HG03108 (cell line): ENCODE measurements around the gene SKP1.
"Not testable (repeated sequence)": the region's sequence is repeated elsewhere in the genome, so short reads cannot be mapped to it uniquely, and the experiment has no call there.

Experiments used
- ATAC-seq: cut with Tn5 transposase; IDR thresholded peaks from one replicate; pipeline ENCODE4 v1.9.1; 2021; ENCODE audit warnings: moderate library complexity; ENCODE audit not compliant: unreplicated experiment

SKP1 gene

DNA sequence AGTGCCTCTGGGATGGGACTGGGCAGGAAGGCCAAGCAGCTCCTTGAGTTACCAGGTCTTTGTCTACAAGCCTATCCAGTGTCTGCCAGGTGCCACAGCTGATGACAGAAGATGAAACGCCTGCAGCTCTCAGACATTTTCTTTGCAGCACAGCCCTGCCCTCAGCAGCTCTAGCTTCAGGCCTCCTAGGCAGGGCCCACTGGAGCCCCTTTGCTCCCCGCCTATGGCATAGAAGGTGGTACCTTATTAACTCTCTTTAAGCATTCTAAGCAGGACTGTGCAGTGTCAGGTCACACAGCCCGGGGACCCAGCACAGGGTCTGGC lies 1.3 kb upstream of the SKP1 start:
- ATAC-seq, result no peak

DNA sequence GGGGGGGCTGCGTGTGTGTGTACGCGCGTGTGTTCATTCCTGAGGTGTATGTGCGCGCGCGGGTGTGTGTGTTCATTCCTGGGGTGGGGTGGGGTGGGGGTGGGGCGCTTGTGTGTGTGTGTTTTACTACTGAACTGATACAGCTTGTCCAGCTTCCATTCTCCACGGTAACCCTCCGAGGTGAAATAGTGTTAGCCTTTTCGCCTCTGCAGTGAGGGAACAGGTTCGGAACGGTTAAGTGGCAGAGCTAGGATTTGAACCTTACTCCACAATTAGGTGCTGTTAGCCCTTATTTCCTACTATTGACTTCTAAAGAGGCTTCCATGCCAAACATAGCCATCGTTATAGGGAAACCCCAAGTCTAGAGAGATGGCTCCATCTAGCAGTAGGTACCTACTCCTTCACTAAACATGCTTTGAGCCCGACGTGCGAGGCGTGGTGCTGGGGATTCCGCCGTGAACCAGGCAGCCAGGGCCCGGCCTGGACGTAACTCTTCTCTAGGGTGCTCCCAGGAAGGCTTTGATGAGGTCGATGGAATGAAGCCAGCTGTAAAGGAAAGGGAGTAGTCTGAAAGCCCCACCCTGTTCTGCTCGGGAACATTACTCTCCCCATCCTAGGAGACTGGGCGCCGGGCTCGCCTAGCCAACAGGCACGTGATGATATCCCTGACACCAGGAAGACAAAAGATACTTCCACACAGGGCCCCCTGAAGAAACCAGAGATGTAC lies 782 bp upstream of the SKP1 start:
- ATAC-seq, result no peak

DNA sequence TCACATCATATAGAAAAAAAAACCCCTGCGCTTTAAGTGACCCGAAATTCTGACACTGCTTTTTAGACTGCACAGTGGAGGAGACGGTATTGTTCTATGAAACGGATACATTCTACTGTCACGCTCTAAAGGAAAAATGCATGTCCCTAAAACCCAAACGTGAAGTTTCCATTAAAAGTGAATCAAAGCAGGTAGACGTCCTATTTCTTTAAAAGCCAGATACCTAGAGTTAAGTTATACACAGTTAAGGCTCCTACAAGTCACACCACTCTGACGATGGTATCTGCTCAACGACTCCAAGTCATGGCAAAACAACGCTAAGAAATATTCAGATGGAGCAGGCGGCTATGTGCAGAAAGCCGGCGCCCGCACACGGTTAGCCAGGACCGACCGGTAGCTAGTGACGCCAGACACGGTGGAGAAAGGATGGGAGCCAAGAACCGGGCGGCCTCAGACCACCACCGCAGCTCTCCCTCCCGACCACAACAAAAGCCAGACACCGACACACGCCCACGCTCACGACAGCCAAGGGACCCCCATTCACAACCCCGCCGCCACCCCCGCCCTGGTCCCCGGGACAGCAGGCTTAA lies 734 bp downstream of the SKP1 start:
- ATAC-seq, result peak; percentile 24

DNA sequence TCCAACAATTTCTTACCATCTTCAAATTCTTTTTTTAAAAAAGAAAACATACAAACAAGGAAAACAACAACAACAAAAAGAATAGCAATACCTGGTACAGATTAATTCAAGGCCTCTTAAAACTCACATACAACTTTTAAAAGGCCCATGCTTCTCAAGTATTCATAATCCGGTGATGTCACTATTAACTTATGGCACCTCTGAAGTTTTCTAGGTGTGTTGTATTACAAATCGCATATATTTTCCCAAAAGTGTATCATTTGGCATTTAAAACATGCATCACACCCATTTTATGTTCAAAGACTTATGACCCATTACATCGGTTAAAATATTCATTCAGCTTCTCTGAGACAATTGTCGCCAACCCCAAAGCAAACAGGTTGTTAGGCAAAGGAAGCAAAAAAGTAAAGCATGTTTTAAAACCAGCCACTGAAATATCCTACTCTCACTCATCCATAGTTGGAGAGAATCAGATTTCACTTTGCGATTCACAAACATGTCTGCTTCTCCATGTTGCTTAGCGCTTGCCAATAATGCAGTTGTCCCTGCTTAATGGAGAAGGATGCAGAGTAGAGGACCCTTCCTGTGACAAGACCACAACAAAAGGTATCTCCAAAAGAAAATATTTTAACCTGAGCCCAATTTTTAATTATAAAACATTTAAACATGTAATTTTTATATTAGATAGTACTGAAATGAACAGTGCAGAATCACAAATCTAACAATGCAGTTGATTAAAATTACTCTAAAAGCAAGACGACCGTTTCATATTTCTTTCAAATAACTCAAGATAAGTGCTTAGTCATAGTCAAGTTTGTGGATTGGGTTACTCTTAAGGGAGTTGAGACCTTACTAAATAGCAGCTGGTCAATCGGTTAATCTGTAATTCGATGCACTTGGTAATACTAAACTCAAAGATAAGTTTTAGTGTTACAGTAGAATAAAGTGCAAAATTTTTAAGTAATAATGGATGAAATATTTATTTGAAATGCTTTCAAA lies 1.6 kb downstream of the SKP1 start:
- ATAC-seq, result no peak

DNA sequence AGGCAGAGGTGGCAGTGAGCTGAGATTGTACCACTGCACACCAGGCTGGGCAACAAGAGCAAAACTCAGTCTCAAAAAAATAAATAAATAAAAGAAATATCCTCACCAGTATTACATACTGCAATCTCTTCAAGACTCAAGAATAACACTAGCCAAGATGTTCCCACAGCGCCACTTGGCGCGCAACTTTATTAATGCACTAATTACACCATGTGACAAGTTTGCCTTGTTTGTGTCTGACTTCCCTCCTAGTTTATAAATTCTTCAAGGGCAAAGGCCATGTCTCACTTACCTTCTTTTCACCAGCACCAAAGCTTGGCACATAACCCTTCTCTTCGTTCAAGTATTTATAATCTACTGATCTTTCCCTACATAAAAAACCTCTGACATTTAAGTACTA lies 4.8 kb downstream of the SKP1 start:
- ATAC-seq, result no peak

DNA sequence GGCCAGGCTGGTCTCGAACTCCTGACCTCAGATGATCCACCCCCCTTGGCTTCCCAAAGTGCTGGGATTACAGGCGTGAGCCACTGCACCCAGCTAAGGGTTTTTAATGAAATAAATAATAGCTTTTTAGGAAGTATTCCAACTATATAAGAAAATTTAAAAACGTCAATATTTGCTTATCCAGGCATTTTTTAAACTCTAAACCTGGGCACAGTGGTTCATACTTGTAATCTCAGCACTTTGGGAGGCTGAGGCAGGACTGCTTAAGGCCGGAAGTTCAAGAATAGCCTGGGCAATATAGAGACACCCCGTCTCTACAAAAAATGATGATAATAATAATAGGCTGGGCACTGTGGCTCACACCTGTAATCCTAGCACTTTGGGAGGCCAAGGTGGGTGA lies 14.2 kb downstream of the SKP1 start:
- ATAC-seq, result no peak

DNA sequence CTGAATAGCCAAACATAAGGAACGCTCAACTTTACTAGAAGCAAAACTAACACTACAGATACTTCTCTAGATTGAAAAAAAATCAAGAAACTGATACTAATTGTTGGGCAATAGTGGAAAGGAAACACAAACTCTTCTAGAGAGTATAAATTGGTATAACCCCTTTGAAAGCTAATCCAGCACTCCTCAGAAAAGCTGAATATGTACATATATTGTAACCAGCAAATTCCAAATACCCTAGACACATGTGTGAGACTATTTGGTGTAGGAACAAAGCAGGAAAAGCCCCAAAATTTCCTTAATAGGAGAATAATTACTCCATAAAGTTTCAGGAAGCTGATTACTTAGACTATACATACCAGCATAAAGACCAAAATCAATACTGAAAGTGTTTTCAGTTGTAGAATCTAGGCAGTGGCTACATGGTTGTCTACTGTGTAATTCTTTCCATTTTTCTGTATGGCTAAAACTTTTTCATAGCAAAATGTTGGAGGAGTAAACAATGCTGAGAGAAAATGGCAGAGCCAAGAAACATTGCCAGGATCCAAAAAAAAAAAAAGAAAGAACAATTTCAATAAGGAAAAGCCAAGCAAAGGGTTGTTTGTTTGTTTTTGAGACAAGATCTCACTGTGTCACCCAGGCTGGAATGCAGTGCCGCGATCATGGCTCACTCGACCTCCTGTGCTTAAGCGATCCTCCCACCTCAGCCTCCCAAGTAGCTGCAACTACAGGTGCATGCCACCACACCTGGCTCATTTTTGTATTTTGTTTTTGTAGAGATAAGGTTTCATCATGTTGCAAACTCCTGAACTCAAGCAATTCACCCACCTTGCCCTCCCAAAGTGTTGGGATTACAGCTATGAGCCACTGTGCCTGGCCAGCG lies 15.0 kb downstream of the SKP1 start:
- ATAC-seq, result no peak

DNA sequence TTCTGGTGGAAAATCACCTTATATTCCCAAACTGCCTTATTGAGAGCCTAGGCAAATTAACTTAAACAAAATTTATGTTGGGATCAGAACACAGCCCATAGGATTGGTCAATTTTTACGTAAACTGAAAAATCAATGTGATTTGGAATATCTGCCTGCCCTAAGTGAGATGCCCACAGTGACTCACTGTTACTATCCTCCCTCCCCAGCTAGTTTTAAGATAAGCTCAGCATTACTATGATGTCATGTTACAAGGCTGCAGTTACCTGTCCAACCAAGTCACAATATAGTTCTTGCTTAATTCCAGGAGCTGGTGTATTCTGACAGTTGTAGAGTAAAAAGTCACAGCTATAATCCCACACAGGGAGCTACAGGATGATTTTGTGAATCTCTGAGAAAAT lies 23.1 kb downstream of the SKP1 start:
- no peak for ATAC-seq

DNA sequence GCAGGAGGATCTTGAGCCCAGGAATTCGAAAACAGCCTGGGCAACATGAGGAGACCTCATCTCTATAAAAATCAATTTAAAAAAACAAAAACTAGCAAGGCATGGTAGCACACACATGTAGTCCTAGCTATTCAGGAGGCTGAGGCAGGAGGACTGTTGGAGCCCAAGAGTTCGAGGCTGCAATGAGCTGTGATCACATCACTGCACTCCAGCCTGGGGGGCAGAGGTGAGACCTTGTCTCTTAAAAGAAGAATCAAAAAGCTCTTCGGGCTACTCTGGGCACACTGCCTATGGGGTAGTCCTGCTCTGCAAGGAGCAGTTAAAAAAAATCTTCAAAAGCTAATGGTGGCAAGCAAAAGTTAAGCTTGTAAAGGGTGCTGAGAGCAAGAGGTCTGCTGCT lies 23.5 kb downstream of the SKP1 start:
- ATAC-seq, result no peak

DNA sequence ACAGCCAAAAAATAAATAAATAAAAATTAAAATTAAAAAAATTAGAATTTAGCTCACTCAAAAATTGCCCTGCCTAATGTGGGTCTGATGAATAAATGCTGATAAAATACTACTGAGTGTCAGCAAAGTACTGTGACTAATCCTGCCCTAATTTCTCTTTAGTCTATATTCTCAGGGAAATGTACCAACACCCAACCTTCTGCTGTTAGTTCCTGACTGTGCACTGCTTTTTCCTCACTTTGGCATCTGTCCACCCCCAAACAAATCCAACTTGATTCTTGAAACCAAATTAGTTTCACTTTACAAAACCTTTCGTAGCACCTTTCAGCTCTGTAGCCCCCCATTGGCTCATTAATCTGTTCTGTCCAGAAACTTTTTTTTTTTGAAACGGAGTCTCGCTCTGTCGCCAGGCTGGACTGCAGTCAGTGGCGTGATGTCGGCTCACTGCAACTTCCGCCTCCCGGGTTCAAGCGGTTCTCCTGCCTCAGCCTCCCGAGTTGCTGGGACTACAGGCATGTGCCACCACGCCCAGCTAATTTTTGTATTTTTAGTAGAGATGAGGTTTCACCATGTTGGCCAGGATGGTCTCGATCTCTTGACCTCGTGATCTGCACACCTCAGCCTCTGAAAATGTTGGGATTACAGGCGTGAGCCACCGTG lies 24.4 kb downstream of the SKP1 start:
- not testable (repeated sequence) for ATAC-seq

DNA sequence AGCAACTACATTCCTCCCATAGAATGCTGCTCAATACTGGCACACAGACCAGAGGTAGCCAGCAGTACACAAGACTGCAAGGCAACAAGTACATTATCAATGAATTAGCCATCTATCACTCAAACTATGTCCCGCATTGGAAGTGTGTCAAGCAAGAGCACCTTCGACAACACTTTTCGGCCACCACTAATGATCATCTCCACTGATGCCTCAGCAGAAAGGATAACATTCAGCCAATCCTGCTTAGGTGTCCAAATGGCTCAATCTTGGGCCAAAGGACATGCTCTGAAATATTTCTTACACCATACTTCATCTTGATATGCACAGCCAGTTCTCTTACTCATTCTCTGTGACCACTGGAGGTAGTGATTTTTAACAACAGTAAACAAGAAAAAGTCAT lies 25.0 kb downstream of the SKP1 start:
- ATAC-seq, result no peak

DNA sequence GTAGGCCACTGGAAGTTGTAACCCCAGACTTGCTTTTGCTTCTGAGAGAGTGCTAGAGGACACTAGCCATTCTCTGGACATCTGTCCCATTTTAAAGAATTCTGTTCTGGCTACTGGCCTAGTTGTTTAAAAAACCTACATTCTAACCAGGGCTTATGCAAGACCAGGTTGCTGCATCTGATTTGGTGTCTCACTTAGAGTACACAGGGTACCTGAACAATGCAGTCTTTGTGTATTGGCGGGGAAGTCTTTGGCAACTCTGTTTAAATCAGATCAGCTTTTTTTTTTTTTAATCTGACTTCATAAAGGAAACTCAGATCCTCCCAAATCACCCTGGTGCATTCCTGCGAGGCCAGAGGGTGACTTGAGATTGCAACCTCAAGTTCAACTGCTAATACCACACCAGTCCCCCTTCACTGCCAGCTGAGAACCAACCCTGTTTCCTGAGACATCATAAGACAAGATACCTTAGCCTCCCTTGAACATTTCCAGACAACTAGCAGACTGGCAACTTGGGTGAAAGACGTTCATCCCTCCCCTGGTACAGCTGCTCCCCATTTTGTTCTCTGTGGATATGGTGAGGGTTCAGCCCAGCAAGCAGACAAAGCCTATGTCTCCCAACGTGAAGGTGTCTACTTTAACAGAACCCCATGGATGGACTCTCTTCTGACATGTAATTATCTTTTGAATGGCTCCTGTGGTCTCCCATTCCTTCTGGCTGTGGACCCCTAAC lies 27.0 kb downstream of the SKP1 start:
- ATAC-seq, result no peak

DNA sequence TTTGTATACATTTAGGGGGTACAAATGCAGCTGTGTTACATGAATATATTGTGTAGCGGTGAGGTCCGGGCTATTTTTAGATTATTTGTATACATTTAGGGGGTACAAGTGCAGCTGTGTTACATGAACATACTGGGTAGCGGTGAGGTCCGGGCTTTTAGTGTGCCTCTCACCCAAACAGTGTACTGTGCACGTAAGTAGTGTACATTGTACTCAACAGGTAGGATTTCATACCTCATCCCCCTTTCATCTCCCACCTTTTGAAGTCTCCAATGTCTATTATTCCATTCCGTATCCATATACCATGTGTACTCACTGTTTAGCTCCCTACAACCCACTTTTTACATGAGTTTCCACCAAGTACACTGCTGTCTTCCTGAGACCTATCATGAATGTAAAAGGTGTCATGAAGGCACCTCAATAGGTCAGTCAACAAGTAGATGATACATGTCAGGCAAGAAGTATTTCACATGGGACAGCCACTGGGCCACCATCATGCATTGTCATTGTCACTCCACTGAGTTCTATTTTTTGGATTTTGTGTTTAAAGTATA lies 27.7 kb downstream of the SKP1 start:
- no peak for ATAC-seq

DNA sequence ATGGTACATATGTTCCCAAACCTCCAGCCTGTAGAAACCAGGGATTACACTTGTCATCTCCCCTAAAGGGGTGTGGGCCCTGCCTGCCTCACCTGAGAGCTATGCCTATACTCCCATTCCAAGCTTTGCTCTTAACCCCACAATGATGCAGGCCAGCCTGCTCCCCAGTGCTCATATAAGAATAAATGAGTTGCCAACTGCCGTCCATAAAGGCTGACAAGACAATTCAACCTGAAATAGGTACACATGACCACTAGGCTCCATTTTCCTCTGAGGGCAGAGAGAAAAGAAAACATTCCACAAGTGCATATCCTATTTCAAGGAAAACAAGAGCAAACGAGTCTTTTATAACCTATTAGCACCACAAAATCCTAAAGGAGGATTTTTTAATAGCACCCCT lies 28.4 kb downstream of the SKP1 start:
- no peak for ATAC-seq

DNA sequence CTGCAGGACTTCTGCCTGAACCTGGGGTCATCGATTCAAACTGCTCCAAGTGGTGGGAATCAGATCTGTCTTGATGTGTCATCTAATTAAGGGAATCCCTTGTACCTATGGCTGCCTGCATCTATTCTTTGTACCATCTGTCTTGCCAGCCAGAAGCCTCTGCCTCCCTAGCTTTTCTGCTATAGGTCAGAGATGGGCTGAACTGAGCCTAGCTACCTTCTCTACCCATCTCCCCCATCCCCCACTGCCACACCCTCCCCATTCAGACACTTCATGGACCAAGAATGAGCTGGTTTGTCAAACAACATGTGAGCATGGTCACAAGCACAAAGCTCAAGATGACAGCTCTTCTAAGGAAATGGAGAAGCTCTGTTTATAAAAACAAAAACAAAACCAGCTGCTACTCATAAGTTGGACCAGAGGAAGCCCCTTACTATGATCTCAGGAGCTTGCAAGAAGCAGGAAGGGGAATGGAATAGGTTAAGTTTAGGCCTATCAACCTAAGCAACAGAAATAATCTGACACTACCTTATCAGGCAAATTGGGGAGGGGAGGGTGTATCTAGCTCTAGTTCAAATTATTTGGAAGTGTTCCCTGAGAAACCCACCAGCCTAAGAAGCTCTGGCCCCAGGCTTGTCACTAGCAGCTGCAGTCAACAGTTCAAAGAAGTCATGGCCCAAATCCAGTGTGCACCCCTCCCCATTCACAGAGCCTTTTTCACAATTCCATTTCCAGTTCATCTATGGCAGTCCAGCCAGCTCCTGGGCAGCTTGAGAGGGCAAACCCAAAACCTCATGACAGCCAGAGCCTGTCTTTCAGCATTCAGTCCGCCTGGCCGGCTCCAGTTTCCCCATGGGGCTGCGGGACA lies 29.9 kb downstream of the SKP1 start:
- ATAC-seq, result no peak

DNA sequence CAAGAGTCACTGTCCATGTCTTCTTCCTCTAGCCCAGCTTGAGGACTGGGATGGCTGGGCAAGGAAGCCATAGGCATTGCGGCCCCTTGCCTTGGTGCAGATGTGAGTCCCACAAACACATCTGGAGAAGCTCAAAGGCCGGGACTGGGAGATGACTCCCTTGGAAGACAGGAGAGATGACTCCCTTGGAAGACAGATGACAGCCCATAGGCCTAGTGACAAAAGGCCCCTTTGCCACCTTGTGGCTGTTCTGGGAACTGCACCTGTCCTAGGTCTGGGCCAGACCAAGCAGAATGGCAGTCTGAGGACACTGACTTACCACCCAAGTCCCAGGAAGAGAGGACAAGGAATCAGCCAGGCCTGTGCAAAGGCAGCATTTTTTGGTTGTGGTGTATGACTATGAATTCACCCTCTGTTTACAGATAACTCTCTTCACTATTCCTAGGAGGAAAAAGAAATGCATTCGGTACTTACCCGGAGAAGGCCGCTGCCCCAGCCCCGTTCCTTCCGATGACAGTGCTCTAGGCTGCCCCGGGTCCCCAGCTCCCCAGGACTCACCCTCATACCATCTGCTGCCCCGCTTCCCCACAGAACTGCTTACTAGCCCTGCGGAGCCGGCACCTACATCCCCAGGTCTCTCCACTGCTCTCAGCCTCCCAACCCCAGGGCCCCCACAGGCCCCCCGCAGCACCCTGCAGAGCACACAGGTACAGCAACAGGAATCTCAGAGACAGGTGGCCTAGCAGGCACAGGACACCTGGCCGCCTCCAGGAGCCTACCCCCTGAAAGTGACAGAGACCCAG lies 30.8 kb downstream of the SKP1 start:
- ATAC-seq, result peak; percentile 59

DNA sequence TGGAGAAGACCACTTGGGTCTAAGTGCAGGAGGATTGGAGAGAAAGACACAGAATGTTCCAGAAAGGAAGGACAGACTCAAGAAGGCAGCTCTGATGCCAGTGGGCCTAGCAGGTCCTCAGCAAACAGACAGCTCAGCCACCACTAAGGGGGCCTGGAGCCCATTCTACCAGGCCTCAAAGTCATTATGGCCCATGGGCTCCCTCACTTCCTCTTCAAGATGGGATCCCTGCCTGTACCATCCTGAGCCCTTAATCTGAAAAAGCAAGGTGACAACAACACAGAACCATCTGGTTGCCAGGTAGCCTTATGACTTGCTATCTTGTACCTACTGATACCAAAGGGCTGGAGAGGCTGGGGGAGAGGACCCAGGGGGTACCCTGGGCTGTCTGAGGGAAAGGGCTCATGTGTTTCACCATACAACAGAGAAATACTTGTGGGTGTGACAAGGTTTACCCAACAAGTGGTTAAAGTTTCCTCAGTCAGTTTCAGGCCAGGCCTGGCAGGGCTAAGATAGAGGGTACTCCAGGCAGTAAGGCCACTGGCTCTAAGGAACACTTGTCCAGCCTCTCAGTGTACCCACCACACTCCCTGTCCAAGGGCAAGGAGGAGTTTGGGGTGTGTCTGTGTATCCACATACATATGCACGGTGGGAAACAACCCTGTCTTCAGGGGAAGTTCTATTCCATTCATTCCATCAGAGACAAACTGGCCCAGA lies 31.6 kb downstream of the SKP1 start:
- ATAC-seq, result no peak
